Measurements from ENCODE around the gene FLT3LG.

DNA sequence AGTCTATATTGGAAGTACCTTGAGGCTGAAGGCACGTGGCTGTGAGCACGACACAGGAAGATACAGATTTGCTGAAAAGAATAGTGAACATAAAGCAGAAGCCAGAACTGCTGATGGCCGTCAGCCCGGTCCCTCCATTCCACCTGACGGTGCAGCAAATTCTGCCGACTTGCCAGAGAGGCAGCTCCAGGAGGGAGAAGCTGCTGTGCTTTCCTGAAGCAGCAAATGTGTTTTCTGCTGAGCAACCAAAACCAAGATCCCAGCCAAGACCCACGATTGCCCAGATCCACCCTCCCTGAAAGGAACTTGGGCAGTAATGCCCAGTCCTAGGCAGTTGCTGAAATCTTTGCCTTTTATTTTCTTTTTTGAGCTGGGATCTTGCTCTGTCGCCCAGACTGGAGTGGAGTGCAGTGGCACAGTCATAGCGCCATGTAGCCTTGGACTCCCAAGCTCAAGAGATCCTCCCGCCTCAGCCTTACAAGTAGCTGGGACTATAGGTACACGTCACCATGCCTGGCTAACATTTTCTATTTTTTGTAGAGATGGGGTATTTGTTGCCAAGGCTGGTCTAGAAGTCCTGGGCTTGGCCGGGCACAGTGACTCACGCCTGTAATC is 46.8 kb downstream of the FLT3LG start:
- TF ChIP-seq EZH2phosphoT487 (IDR thresholded peaks at IDR 0.05; ENCODE audit: insufficient read depth, low read depth) (no peak), EZH2 (IDR thresholded peaks at IDR 0.05; ENCODE audit: insufficient read depth, poor library complexity, severe bottlenecking) (no peak)

All from GM23248 (cell line).